Kidney (tissue), 14 donors: ENCODE measurements around the gene ATP1B1. TPM values are rescaled to one million over a fixed set of nuclear protein-coding genes. Genes with fewer than 3 reads are reported as not detected.

ENCODE experiments used
- DNase-seq, 5 donors: peaks; one replicate each; pipeline ENCODE4 v3.0.0-alpha.2; 2013 to 2020
- FAIRE-seq: peaks from 2 replicates; lab custom pipeline; 2012; peaks lifted over from hg19 to GRCh38; lab: Jason Lieb, UNC
- H3K27ac ChIP-seq, 2 donors: one replicate each; pipeline ENCODE4 v1.7.0; 2013; ENCODE audit warnings: low read depth in 2 of 2, low read length in 2 of 2, inconsistent platforms in 1 of 2
- H3K27me3 ChIP-seq: one replicate; pipeline ENCODE4 v1.7.1; 2013; ENCODE audit warnings: low read length, inconsistent platforms; ENCODE audit not compliant: control insufficient read depth, insufficient read depth
- H3K36me3 ChIP-seq, 3 donors: one replicate each; pipeline versions ENCODE4 v1.7.0 to v1.7.1; 2013; ENCODE audit warnings: low read length in 3 of 3, control low read depth in 1 of 3, inconsistent platforms in 1 of 3; ENCODE audit not compliant: insufficient read depth in 3 of 3, control insufficient read depth in 2 of 3
- H3K4me1 ChIP-seq, 3 donors: one replicate each; pipeline versions ENCODE4 v1.7.0 to v1.7.1; 2013; ENCODE audit warnings: low read length in 3 of 3, inconsistent platforms in 1 of 3, low read depth in 1 of 3; ENCODE audit not compliant: control insufficient read depth in 2 of 3, insufficient read depth in 2 of 3
- H3K4me3 ChIP-seq, 3 donors: one replicate each; pipeline versions ENCODE4 v1.7.0 to v1.8.1; 2013; ENCODE audit warnings: low read length in 3 of 3, control low read depth in 1 of 3, inconsistent platforms in 1 of 3
- H3K9ac ChIP-seq, 3 donors: one replicate each; pipeline versions ENCODE4 v1.7.0 to v1.7.1; 2013; ENCODE audit warnings: low read length in 3 of 3, control low read depth in 1 of 3, inconsistent platforms in 1 of 3
- H3K9me3 ChIP-seq, 3 donors: one replicate each; pipeline versions ENCODE4 v1.7.0 to v1.7.1; 2013; ENCODE audit warnings: low read length in 3 of 3, control low read depth in 1 of 3, inconsistent platforms in 1 of 3; ENCODE audit not compliant: control insufficient read depth in 2 of 3, insufficient read depth in 1 of 3
- intact Hi-C: fragments of 100-400 bp; cut with DNase I; formaldehyde crosslinking; loops from one replicate; pipeline ENCODE4 v1.11.1; 2022
- polyA plus RNA-seq: library from polyadenylated mRNA; stranded (reverse); fragments of 350-450 nt; fragmentation: Illumina TruSeq; extraction: RNeasy Lipid Tissue Mini Kit (QIAGEN cat#74804); gene quantifications from one replicate; pipeline ENCODE4 v1.2.3, GENCODE V29; 2014; ENCODE audit warnings: low read depth, low replicate concordance; ENCODE audit not compliant: insufficient read depth
- total RNA-seq: library from RNA; stranded (reverse); fragmentation: NEBNext Ultra II Directional; extraction: Animal tissue kit (Norgen Biotek cat#: 25700); gene quantifications from one replicate; pipeline ENCODE4 v1.2.1, GENCODE V29; 2021
- TF ChIP-seq, protein P1 (sequence below): IDR thresholded peaks from 3 replicates; pipeline ENCODE4 v1.5.1; 2012; ENCODE audit warnings: mild to moderate bottlenecking, moderate library complexity, borderline replicate concordance; ENCODE audit not compliant: insufficient read depth; ENCODE audit errors: extremely low read depth
- donor health status: control.
- donor health status: control.
- donor health status: control.
- donor health status: control.
- donor health status: control.
- donor health status: DM: yes; HTN: yes; CAD: no.
- donor health status: Normal renal cell carcinoma (clear cell type).

ATP1B1 gene
- total and polyA plus RNA-seq, 2 donors from 2014 or later, result 686 to 1,441 TPM

DNA sequence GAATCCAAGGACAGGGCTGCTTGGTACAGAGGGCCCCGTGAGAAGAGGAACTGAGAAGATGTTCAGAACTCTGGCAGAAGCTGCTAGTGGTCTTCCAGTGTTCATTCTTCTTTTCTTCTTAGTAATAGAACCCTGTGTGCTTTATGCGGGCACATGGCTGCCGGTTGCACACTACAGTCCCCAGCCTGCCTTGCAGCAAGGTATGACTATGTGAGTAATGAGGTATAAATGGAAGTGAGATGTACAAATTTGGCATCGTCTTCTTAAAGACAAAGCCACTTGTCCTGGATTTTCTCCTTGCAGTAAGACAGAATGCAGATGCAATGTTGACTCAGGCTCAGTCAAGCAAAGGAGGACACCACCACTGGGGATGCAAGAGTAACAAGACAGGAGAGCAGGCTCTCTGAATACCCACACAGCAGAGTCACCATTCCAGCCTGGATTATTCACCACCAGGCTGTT lies 15.0 kb upstream of the ATP1B1 start:
- H3K9ac ChIP-seq, result no peak overlapping the region
- TF ChIP-seq, protein P1, sequence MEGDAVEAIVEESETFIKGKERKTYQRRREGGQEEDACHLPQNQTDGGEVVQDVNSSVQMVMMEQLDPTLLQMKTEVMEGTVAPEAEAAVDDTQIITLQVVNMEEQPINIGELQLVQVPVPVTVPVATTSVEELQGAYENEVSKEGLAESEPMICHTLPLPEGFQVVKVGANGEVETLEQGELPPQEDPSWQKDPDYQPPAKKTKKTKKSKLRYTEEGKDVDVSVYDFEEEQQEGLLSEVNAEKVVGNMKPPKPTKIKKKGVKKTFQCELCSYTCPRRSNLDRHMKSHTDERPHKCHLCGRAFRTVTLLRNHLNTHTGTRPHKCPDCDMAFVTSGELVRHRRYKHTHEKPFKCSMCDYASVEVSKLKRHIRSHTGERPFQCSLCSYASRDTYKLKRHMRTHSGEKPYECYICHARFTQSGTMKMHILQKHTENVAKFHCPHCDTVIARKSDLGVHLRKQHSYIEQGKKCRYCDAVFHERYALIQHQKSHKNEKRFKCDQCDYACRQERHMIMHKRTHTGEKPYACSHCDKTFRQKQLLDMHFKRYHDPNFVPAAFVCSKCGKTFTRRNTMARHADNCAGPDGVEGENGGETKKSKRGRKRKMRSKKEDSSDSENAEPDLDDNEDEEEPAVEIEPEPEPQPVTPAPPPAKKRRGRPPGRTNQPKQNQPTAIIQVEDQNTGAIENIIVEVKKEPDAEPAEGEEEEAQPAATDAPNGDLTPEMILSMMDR, result no peak
- no peak overlapping the region for H3K4me3 ChIP-seq
- DNase-seq (no peak), FAIRE-seq (no peak)
- no peaks in the 10 kb centered on the region for H3K36me3 ChIP-seq
- H3K27ac ChIP-seq, result no peak overlapping the region
- intact Hi-C loops, result no loop called here
- no peaks in the 10 kb centered on the region for H3K9me3 ChIP-seq
- H3K27me3 ChIP-seq, result no peaks in the 10 kb centered on the region
- H3K4me1 ChIP-seq, result no peaks in the 10 kb centered on the region

DNA sequence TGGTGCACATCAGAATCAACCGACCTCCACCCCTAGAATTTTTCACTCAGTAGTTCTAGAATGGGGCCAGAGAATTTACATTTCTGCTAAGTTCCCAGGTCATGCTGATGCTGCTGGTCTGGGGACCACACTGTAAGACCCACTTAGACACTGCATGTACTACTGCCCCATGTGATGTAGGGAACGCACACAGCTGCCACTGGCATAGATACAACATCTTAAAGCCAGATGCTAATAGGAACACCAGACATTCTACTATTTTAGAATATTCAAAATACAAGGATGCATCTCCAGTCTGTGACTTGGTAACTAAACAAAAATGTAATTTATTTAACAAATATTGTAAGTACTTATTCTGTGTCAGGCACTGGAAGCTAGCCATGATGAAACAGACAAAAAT lies 14.1 kb upstream of the ATP1B1 start:
- DNase-seq (no peak), FAIRE-seq (no peak)
- TF ChIP-seq, protein P1, result no peak

GRCh38 chr1:169094897-169095569 lies 11.5 kb upstream of the ATP1B1 start:
- intact Hi-C loops, result no loop called here
- no peak overlapping the region for H3K27ac ChIP-seq
- no peaks in the 10 kb centered on the region for H3K4me1 ChIP-seq
- DNase-seq (no peak), FAIRE-seq (no peak)
- H3K9ac ChIP-seq, result no peak overlapping the region
- no peak overlapping the region for H3K4me3 ChIP-seq
- no peaks in the 10 kb centered on the region for H3K36me3 ChIP-seq
- no peaks in the 10 kb centered on the region for H3K9me3 ChIP-seq
- H3K27me3 ChIP-seq, result no peaks in the 10 kb centered on the region
- TF ChIP-seq, protein P1, result no peak

More for the DNA sequence above, 14.1 kb upstream of the ATP1B1 start:
- intact Hi-C loops, result no loop called here
- Histone ChIP-seq H3K9me3 (no peaks in the 10 kb centered on the region), H3K36me3 (no peaks in the 10 kb centered on the region), H3K27me3 (no peaks in the 10 kb centered on the region), H3K27ac (no peak overlapping the region), H3K4me1 (no peaks in the 10 kb centered on the region), H3K4me3 (no peak overlapping the region), H3K9ac (no peak overlapping the region)

- no peaks in the 10 kb centered on the region for H3K9me3 ChIP-seq
- H3K4me1 ChIP-seq, result peaks cover 3 to 18% (median 13%) of the 10 kb centered on the region in 3 donors
- no peak overlapping the region for H3K4me3 ChIP-seq
- H3K27me3 ChIP-seq, result no peaks in the 10 kb centered on the region
- TF ChIP-seq, protein P1, result no peak
- DNase-seq, result no peak
- intact Hi-C loops, result no loop called here
- FAIRE-seq, result no peak
- H3K9ac ChIP-seq, result no peak overlapping the region
- H3K27ac ChIP-seq, result no peak overlapping the region
- H3K36me3 ChIP-seq, result no peaks in the 10 kb centered on the region
These were observed 8.1 kb upstream of the ATP1B1 start for GRCh38 chr1:169098380-169098779.
